HUES6 (cell line): ENCODE results near the gene TPM2.

Experiments
- H3K27ac ChIP-seq: 2 replicates; pipeline ENCODE4 v1.7.0; 2013; ENCODE audit warnings: low read depth, mild to moderate bottlenecking, low read length, inconsistent platforms
- H3K27me3 ChIP-seq: 2 replicates; pipeline ENCODE4 v1.6.1; 2013; ENCODE audit warnings: low read length; ENCODE audit not compliant: control insufficient read depth, insufficient read depth
- H3K36me3 ChIP-seq: 2 replicates; pipeline ENCODE4 v1.6.1; 2013; ENCODE audit warnings: low read length; ENCODE audit not compliant: control insufficient read depth, insufficient read depth
- H3K4me1 ChIP-seq: 2 replicates; pipeline ENCODE4 v1.6.1; 2013; ENCODE audit warnings: low read length; ENCODE audit not compliant: control insufficient read depth, insufficient read depth
- H3K4me3 ChIP-seq: 2 replicates; pipeline ENCODE4 v1.5.1; 2013; ENCODE audit warnings: low read depth, low read length
- H3K9ac ChIP-seq: one replicate; pipeline ENCODE4 v1.6.1; 2013; ENCODE audit warnings: mild to moderate bottlenecking, low read length
- H3K9me3 ChIP-seq: 2 replicates; pipeline ENCODE4 v1.6.1; 2013; ENCODE audit warnings: low read depth, low read length; ENCODE audit not compliant: control insufficient read depth, insufficient read depth

TPM2 gene

DNA sequence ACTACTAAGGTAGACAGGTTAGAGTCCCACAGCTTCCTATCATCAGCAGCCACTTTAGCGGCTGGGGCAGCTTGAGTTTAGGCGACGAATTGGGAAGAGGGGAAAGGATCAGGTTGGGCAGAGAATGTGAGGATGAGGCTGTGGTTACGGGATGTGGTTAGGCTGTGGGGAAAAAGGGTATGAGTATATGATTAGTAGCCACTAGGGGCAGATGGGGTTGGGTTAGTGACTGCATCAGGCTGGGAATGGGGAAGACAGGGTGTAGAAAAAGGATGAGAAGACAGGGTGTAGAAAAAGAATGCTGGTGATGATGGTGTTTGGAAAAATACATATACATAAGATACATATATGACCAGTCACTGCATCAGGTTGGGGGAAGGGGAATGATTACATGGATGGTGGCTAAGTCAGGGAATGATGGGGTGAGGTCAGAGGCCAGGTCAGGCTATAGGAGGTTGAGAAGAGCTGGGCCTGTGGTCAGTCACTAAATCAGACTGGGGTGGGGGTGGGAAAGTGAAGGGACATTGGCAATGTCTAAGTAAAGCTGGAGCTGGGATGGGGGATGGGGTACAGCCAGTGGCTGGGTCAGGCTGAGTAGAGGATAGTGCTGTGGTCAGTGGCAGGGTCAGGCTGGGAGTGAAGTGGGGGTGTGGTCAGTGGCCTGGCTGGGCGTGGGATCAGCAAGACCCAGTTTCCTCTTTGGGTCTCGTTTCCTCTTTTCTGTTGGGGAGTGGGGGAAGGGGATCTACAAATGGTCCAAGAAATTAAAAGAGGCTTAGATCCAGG, 40.2 kb upstream of the TPM2 start:
- Histone ChIP-seq H3K27ac (no peak overlapping the region), H3K36me3 (peaks cover 15% of the 10 kb centered on the region)

GRCh38 chr9:35729101-35729500, 39.4 kb upstream of the TPM2 start:
- peak overlapping the region; percentile 53 for H3K9ac ChIP-seq
- peaks cover 55% of the 10 kb centered on the region for H3K4me1 ChIP-seq
- H3K4me3 ChIP-seq: peak overlapping the region; percentile 91; the same call in 1 of the 2 replicates
- no peak overlapping the region for H3K27ac ChIP-seq
- no peaks in the 10 kb centered on the region for H3K9me3 ChIP-seq
- H3K36me3 ChIP-seq: peaks cover 16% of the 10 kb centered on the region
- no peaks in the 10 kb centered on the region for H3K27me3 ChIP-seq

More for the DNA sequence above, 40.2 kb upstream of the TPM2 start:
- H3K4me3 ChIP-seq: peak overlapping the region; percentile 91
- no peaks in the 10 kb centered on the region for H3K27me3 ChIP-seq
- peak overlapping the region; percentile 53 for H3K9ac ChIP-seq
- no peaks in the 10 kb centered on the region for H3K9me3 ChIP-seq
- H3K4me1 ChIP-seq: peaks cover 55% of the 10 kb centered on the region

DNA sequence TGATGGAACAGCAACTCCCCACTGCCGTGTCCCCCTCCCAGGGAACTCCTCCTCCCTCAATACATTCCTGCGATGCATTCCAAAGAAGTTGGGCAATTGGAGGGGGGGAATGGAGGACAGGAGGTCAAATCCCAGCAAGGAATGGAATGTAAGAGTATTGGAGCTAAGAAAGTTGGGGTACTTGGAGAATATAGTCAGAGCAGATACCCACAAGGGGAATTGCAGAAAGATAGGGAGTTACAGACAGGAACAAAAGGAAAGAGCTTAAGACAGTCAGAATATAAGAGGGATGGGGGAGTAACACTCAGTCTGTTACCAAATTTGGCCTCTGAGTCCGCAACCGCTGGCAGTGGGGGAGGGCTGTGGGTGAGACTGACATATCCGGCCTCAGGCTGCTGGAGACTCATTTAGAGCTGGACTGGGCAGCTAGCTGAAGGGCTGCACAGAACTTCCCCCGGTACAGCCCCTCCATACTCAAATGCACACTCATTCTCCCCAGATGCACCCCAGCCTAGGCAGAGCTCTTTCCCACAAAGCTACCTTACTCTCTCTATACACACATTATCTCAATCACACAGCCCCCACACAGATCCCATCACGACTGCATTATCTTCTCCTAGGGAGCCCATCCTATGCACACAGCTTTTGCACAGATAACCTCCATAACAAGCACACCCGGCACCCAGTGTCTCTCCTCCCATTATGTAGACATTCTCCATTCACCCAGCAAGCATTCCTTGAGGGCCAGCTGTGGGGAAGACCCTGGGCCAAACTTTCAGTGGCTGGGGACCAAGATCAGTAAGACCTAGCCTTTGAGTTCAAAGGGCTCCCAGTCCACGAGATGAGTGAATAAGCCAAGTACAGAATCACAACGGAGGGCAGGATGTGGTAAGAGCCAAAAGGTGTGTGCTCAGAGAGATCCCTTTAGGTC, 38.6 kb upstream of the TPM2 start:
- H3K9ac ChIP-seq: peak overlapping the region; percentile 80
- peak overlapping the region; percentile 74 for H3K27ac ChIP-seq
- peaks cover 24% of the 10 kb centered on the region for H3K36me3 ChIP-seq
- H3K4me3 ChIP-seq: peak overlapping the region; percentile 48
- no peaks in the 10 kb centered on the region for H3K9me3 ChIP-seq
- no peaks in the 10 kb centered on the region for H3K27me3 ChIP-seq
- peaks cover 51% of the 10 kb centered on the region for H3K4me1 ChIP-seq

DNA sequence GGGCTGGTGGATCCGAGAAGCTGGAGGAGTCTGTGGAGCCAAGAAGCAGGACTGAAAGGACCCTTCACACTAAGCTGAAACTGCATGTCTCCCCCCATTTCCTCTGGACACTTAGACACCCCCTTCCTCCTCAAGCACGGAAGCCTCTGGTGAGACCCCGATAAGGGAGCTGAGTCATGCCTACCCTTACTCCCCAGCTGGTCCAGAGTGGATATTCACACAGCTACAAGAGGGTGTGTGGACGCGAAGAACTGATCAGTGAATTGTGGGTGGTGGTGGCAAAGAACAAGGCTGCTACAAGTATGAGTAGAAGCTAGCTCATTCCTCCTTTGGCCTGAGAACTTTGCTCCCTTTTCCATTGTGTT, 37.9 kb upstream of the TPM2 start:
- Histone ChIP-seq H3K4me1 (peaks cover 50% of the 10 kb centered on the region), H3K27ac (peak overlapping the region; percentile 74), H3K4me3 (peak overlapping the region; percentile 48), H3K36me3 (peaks cover 28% of the 10 kb centered on the region), H3K9ac (peak overlapping the region; percentile 80), H3K27me3 (no peaks in the 10 kb centered on the region), H3K9me3 (no peaks in the 10 kb centered on the region)

DNA sequence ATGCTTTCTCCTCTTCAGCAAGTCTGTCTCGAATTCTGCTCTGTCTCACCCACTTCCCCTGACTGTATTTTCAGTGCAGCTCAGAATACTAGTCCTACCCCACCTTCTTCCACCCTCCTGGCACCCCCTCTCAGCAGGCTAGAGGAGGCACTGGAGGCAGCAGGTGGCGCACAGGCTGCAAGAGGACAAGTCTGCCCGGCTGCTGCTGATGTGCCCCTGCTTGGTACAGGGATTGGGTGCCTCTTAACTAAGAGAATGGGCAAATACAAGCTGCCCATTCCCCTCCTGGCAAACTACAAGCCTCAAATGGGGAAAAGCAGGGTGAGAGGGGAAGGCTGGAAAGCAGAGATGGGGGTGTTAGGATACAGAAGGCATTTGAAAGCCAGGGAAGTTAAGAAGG, 37.2 kb upstream of the TPM2 start:
- Histone ChIP-seq H3K4me3 (no peak overlapping the region), H3K27me3 (no peaks in the 10 kb centered on the region), H3K27ac (peak overlapping the region; percentile 5; the same call in 1 of the 2 replicates), H3K9ac (peak overlapping the region; percentile 80), H3K4me1 (peaks cover 50% of the 10 kb centered on the region), H3K36me3 (peaks cover 35% of the 10 kb centered on the region), H3K9me3 (no peaks in the 10 kb centered on the region)

DNA sequence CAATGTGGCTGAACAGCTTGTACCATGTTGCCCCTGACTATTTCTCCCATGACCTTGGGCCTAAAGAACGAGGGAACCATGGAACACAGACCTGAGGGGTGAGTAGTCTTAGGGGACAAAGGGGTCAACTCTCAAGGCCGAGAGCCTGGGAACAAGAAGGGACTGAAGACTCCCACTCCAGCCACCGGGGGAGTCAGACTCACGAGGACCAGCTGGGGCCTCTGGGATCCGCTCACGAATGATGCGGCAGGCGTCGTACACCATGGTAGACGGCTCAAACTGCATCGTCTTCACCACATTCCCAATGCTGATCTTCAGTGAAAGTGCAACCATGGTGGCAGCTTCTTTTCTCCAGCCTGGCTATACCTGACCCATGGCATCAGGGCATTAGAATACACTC, 35.6 kb upstream of the TPM2 start:
- no peak overlapping the region for H3K27ac ChIP-seq
- H3K9me3 ChIP-seq: no peaks in the 10 kb centered on the region
- H3K4me3 ChIP-seq: no peak overlapping the region
- H3K4me1 ChIP-seq: peaks cover 42% of the 10 kb centered on the region
- no peaks in the 10 kb centered on the region for H3K27me3 ChIP-seq
- H3K36me3 ChIP-seq: peaks cover 51% of the 10 kb centered on the region
- H3K9ac ChIP-seq: no peak overlapping the region

- Histone ChIP-seq H3K4me1 (peaks cover 28% of the 10 kb centered on the region), H3K9ac (no peak overlapping the region), H3K27ac (no peak overlapping the region), H3K4me3 (no peak overlapping the region), H3K27me3 (no peaks in the 10 kb centered on the region), H3K9me3 (no peaks in the 10 kb centered on the region), H3K36me3 (peaks cover 65% of the 10 kb centered on the region)
Measured at GRCh38 chr9:35723908-35724307, 34.2 kb upstream of the TPM2 start.

DNA sequence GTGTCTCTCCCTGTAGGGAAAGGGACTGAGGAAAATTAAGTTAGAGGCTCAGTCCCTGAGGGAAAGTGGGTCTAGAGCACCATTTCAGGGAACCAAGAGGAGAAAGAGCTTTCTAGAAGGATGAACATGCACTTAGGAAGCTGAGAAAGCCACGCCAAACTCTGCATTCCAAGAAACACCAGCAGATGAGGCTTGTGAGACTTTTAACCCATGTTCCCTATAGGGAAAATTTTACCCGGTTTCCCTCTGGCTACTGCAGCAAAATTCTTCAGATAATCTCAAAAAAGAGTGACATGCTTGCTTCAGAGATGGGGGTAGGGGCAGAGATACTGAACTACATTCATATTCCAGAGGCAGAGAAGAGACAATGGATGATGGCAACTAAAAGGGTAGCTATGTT, 33.7 kb upstream of the TPM2 start:
- Histone ChIP-seq H3K36me3 (peaks cover 70% of the 10 kb centered on the region), H3K27ac (no peak overlapping the region), H3K9ac (no peak overlapping the region), H3K4me1 (peaks cover 23% of the 10 kb centered on the region), H3K9me3 (no peaks in the 10 kb centered on the region), H3K4me3 (no peak overlapping the region), H3K27me3 (no peaks in the 10 kb centered on the region)

- no peaks in the 10 kb centered on the region for H3K4me1 ChIP-seq
- H3K9me3 ChIP-seq: no peaks in the 10 kb centered on the region
- no peak overlapping the region for H3K4me3 ChIP-seq
- peaks cover 98% of the 10 kb centered on the region for H3K36me3 ChIP-seq
- H3K27ac ChIP-seq: no peak overlapping the region
- no peak overlapping the region for H3K9ac ChIP-seq
- no peaks in the 10 kb centered on the region for H3K27me3 ChIP-seq
Measured at GRCh38 chr9:35719546-35719945, 29.8 kb upstream of the TPM2 start.

GRCh38 chr9:35718721-35719511, 29.2 kb upstream of the TPM2 start:
- H3K4me1 ChIP-seq: no peaks in the 10 kb centered on the region
- peaks cover 98% of the 10 kb centered on the region for H3K36me3 ChIP-seq
- no peaks in the 10 kb centered on the region for H3K9me3 ChIP-seq
- no peak overlapping the region for H3K27ac ChIP-seq
- H3K4me3 ChIP-seq: no peak overlapping the region
- H3K27me3 ChIP-seq: no peaks in the 10 kb centered on the region
- H3K9ac ChIP-seq: no peak overlapping the region
